HCEC 1CT (cell line): Measurements from ENCODE around the gene ESR1.

Experiments
- DNase-seq: peaks from one replicate; pipeline ENCODE4 v3.0.0-alpha.2; 2017

ESR1 gene

DNA sequence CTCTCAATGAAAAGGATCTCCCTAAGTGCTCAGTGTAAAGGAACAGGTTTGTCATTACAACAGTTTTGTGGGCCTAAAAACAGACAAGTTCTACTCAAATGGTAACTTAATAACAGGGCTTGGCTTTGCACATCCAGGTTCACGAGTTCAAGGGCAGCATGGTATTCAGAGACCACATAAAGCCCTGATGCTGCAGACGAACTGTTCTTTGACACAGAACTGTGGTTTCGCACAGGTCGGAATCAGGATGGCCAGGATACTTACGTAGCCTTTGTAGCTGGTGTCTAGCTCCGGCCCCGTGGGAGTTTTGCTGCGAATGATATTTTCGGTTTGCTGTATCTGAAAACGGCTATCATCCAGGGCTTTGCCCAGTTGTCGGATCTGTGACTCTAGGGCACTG lies 335.9 kb downstream of the ESR1 start:
- DNase-seq = no peak

GRCh38 chr6:152146385-152146784 lies 338.9 kb downstream of the ESR1 start:
- DNase-seq = peak; percentile 86

GRCh38 chr6:152147269-152147668 lies 339.8 kb downstream of the ESR1 start:
- DNase-seq = no peak

DNA sequence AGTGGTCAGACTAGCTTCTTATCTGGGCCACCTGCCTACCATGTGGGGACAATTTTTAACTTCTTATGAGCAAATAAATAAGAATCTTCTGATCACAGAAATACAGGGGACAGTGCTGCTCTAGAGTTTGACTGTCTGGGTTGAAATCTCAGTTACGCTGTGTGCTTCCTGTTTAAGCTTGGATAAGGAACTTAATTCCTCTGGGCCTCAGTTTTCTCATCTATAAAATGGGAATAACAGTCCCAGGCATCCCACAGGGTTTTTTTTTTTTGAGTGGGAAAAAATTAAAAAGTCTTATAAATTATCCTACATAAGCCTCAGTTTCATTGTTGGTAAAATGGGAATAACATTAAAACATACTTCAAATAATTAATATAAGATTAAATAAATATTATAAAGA lies 340.9 kb downstream of the ESR1 start:
- DNase-seq = no peak

- DNase-seq = no peak
Observed at GRCh38 chr6:152150196-152150595, 342.7 kb downstream of the ESR1 start.

DNA sequence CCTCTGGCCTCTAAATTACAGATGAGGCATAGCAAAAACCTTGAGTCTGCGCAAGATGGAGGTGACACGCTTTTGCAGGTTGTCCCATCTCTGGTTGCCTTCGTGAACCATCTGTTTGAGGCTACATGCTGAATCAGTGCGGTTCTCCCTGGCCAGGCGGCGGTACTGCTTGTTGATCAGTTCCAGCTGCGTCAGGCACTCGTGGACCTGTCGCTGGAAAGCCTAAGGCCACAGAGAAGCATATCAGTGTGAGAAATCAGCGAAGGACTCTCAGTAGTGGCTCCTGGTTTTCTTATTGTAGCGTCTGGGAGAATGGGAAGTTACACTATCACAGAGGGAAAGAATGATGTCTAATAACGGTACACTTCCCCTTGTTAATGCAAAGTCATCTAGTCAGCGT lies 344.4 kb downstream of the ESR1 start:
- DNase-seq = no peak

- DNase-seq = no peak
Observed at GRCh38 chr6:152154559-152155356, 347.3 kb downstream of the ESR1 start.

DNA sequence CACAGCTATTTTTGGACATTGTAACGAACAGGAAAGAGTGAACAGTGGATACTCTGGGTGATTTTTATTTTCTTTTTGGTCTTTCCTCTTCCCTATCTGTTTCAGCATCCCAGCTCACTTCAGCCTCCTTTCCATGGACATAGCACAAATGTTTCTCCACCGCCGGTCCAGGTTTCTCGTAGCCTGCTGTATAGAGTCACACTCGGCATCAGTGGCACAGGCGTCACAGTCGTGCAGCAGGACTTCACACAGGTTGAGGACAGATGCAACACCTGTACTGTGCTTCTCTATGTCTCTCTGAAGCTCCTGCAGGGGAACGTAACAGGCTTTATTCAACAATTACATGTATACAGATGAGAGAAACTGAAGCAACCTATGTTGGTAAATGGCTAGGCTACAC lies 348.3 kb downstream of the ESR1 start:
- no peak for DNase-seq

DNA sequence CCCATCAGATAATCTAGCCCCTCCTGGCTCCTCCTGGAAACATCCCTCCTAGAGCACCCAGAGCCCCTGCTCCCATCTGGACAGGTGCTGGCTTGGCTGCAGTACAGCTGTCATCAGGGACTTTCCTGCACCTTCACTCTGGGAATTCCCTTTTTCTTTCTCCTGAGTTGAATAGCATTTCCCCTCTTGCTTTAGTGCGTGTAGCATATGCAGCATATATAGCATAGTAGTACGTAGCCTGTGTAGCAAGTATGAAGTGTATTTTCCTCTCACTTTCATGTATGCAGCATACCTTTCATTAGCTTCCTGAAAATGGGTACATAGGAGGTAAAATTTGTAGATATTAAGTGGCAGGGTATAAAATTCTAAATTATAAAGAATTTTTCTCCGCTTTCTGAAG lies 352.9 kb downstream of the ESR1 start:
- DNase-seq = no peak

DNA sequence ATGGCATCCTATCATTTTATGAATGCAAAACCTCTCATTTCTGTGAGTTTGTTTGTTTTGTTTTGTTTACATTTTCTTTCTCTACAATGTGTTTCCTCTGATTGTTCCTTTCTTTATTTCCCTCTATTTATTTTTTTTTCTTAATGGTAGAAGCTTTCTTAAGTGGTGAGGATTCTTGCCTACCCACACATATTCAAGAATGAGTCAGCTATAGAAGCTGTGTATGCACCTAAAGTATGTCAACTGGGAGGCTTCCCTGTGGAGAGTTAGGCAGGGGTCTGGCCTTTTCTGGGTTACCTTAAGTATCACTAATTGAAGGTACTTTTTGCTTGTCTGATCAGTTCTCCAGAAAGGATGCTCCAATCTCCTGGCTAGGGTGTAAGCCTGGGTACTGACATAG lies 354.0 kb downstream of the ESR1 start:
- DNase-seq = peak; percentile 34

- DNase-seq = no peak
Observed at GRCh38 chr6:152164957-152165356, 357.5 kb downstream of the ESR1 start.

GRCh38 chr6:152166497-152166896 lies 359.0 kb downstream of the ESR1 start:
- no peak for DNase-seq

GRCh38 chr6:152166897-152167296 lies 359.4 kb downstream of the ESR1 start:
- DNase-seq = no peak

- no peak for DNase-seq
Observed at GRCh38 chr6:152167641-152168603, 360.4 kb downstream of the ESR1 start.

DNA sequence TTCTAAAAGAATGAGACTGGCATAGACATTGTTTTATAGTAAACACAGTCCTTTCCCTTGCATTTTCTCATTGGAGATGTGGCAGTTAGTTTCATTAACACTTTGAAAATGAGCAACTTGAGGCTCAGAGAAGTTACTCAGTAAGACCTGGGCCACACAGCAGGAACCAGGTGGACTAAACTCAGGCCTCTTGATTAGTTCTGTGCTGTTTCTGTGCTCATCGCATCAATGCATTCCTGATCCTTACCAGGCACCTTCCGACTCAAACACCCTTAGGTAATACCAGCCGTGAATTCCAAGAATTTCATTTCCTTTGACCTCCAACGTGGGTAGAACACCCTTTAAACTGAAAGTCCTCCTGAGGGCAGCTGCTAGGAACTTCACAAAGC lies 362.8 kb downstream of the ESR1 start:
- DNase-seq = no peak

- no peak for DNase-seq
Observed at GRCh38 chr6:152170702-152171667, 363.5 kb downstream of the ESR1 start.

DNA sequence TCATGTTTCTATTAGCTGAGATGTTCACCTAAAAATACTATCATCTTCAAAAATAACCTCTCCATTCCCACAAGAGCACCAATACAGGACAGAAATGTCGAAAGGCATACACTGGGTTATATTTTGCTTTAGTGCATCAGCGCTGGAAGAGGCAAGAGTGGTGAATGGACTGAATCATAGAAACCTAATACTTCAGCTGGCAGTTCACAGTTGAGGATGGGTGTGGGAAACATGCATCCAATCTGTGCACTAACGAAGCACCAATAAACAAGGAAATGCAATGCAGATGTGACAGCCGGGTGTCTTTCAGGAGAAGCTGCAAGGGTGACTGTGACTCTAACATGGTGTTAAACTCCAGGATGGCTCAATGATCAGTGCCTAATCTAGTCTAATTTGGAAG lies 365.8 kb downstream of the ESR1 start:
- DNase-seq = no peak

GRCh38 chr6:152173957-152174356 lies 366.5 kb downstream of the ESR1 start:
- DNase-seq = no peak

DNA sequence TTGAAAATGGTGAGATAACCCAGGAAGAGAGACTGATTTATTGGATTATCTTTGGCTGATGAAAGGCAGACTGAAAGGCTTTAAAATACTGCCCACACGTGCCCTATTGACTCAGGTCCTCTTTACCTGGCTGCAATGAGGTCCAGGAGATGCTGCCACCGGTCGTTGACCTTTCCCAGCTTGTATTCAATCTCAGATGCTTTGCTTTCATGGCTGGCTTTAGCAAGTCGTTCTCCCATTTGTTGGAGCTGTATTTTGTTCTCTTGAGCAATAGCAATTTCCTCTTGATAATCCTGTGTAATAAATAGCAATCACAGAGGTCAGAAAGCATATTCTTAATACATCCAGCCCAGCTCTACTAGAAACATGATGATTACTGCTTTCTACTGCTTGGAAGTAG lies 368.8 kb downstream of the ESR1 start:
- no peak for DNase-seq
